Loucy (cell line): ENCODE measurements around the gene DIABLO.

Source experiments
- EZH2phosphoT487 ChIP-seq: fragments of 200-600 bp; IDR thresholded peaks from 2 replicates; pipeline ENCODE4 v1.6.1; 2018; ENCODE audit warnings: antibody characterized with exemption, mild to moderate bottlenecking, moderate library complexity, borderline replicate concordance
- TF ChIP-seq, protein P1 (sequence below): fragments of 200-600 bp; sonication (generic); conservative IDR thresholded peaks from 2 replicates; pipeline ENCODE4 v1.5.1; 2014; ENCODE audit warnings: mild to moderate bottlenecking, antibody characterized with exemption, low read length

GRCh38 chr12:122185079-122185478 is 40.8 kb downstream of the DIABLO start:
- TF ChIP-seq, protein P1, sequence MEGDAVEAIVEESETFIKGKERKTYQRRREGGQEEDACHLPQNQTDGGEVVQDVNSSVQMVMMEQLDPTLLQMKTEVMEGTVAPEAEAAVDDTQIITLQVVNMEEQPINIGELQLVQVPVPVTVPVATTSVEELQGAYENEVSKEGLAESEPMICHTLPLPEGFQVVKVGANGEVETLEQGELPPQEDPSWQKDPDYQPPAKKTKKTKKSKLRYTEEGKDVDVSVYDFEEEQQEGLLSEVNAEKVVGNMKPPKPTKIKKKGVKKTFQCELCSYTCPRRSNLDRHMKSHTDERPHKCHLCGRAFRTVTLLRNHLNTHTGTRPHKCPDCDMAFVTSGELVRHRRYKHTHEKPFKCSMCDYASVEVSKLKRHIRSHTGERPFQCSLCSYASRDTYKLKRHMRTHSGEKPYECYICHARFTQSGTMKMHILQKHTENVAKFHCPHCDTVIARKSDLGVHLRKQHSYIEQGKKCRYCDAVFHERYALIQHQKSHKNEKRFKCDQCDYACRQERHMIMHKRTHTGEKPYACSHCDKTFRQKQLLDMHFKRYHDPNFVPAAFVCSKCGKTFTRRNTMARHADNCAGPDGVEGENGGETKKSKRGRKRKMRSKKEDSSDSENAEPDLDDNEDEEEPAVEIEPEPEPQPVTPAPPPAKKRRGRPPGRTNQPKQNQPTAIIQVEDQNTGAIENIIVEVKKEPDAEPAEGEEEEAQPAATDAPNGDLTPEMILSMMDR = no peak
- no peak for TF ChIP-seq EZH2phosphoT487
